GM19023 (cell line): ENCODE measurements around the gene SLC25A36.
A peak's percentile ranks its signal among the peaks of the same experiment; 100 is the strongest.

Experiments
- ATAC-seq: cut with Tn5 transposase; IDR thresholded peaks from one replicate; pipeline ENCODE4 v1.9.1; 2021; ENCODE audit warnings: mild to moderate bottlenecking, moderate library complexity; ENCODE audit not compliant: unreplicated experiment

SLC25A36 gene, protein sequence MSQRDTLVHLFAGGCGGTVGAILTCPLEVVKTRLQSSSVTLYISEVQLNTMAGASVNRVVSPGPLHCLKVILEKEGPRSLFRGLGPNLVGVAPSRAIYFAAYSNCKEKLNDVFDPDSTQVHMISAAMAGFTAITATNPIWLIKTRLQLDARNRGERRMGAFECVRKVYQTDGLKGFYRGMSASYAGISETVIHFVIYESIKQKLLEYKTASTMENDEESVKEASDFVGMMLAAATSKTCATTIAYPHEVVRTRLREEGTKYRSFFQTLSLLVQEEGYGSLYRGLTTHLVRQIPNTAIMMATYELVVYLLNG

DNA sequence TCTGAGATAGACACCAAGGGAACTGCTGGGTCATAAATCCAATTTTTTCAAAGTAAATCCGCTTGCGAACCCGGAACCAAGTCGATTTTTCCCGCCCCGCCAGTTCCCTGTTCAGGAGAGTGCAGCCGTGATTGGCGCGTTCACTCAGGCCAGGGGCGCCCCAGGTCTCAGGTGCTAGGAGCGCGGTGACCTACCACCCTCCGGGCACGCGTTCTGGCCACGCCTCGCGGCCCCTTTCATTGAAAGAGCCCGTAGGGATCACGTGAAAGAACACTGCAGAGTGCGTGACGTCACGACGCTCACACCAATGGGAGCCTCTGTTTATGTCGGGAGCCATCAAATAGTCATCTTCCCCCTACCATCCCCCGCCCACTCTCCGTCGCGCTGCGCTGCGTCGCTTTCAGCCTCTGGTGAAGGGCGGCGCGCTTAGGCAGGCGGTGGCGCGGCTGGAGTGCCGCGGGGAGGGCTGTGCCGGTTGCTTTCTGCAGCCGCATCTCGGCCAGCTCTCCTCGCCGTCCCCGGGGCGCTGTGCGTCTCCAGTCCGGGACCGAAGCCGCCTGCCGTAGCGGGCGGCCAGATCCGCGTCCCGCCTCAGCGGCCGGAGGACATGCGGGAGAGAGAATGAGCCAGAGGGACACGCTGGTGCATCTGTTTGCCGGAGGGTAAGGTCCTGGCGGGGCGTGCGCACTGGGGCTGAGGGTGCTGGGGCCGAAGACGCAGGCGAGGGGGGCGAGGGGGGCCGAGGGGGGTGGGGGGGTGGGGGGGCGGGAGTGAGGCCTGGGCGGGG is at the start of gene SLC25A36:
Gene SLC25A36 (plus strand): TSS at position 403 of the 787 bp plus-strand sequence. CDS start 219 bp downstream, at position 622.
- peak; percentile 96 for ATAC-seq

GRCh38 chr3:140896997-140897396 is 44.6 kb upstream of the SLC25A36 start:
- ATAC-seq, result no peak

DNA sequence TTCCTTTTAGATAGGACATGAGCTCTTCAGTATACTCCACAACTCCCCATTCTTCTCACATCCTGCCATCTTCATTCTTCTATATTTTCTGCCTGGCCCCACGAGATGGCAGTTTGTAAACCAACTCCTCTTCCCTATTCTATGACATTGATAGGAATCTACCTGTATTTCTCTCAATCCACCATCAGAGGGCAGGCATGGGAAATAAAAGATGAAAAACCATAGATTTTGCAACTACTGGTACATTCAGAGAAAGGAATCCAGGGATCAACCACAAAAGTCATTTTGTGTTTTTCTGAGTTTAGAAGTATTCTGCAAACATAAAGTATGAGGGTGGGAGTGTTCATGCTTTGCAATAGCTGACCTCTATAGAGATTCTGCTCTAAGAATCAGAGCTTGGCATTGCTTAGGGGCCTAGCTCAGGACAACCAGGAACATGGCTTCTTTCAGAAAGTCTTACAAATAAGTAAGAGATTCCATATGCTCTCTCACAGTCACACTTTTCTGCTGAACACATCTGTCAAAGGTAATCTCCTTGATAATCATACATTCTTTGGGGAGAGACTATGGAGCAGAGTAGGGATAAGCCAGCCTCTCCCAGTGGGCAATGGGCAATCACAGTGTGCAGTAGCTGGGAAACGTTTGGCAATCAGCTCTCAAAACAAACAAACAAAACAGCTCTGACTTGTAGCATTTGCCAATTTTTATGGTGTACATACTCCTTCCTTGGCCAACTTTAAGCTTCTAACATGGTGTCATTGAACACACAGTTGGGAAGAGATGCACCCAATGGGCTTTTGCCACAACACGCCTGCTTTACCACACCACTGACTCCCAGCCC is 43.1 kb upstream of the SLC25A36 start:
- ATAC-seq, result no peak

DNA sequence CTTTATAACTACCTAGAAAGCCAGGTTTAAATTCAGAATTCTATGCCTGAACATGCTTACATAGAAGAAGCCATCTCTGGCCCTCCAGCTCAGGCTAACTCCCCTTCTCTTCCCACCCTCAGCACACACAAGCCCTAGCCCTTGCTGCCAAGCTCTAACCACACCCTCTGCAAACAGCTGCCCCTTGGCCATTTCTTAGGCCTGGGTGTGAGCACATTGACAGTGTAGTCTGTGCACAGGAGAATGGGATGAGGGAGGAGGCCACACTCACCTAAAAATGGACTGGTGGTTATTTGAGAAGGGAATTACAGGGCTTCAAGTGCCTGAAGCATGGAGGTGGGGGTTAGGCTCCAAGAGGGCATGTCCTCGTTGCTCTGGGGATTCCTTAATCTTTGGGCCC is 42.3 kb upstream of the SLC25A36 start:
- no peak for ATAC-seq

DNA sequence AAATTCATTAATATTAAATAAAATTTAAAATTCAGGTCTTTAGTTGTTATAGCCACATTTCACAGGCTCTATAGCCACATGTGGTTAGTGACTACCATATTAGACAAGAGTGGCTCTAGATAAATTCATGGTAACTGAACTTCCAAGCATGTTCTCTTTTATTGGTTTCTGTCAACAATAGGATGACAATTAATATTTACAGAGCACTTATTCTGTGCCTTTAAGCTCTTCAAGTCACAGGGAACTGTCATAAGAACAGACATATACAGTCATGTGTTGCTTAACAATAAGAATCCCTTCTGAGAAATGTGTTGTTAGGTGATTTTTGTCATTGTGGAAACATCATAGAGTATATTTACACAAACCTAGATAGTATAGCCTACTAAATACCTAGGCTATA is 38.8 kb upstream of the SLC25A36 start:
- ATAC-seq, result no peak

DNA sequence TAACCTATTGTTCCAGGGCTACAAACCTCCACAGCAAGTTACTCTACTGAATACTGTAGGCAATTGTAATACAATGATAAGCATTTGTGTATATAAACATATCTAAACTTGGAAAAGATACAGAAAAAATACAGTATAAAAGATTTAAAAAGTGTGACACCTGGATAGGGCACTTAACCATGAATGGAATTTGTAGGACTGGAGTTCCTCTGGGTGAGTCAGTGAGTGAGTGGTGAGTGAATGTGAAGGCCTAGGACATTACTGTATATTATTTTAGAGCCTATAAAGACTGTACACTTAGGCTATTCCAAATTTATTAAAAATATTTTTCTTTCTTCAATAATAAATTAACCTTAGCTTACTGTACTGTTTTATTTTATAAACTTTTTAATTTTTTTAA is 38.4 kb upstream of the SLC25A36 start:
- no peak for ATAC-seq

DNA sequence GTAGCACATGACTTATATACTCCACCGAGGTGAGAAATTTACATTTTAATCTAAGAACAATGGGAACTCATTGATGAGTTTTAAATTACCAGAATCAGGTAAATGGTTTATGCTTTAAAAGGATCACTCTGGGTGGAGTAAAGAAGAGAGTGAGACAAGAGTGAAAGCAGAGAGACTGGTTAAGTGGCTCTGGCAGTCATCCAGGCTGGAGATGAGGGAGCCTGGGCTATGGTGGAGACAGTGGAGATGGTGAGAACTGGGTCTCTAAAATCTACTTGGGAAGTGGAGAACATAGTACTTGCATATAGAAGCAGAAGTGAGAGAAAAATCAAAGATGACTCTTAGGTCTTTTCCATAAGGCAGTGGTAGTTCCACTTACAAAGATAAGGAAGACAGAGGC is 37.1 kb upstream of the SLC25A36 start:
- ATAC-seq, result no peak

- ATAC-seq, result no peak
Observed at GRCh38 chr3:140905559-140905958, 36.1 kb upstream of the SLC25A36 start.

DNA sequence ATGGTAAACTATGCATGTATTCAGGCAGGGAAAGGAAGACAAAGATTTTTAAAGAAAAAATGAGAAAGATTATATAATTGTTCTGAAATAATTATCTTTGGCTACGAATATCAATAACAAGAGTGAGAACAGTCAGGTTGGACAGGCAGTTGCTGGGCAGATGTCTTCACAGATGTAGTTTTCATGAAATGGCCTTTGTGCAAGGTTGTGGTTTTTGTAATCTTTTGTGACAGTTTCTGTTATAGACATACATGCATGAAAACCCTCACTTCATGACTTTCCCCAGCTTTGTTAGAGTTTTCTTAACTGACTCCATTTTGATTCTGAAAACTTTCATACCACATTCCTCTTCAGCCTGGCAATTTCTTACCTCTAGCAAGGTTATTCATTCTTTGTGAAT is 34.9 kb upstream of the SLC25A36 start:
- ATAC-seq, result peak; percentile 57

- no peak for ATAC-seq
Observed at GRCh38 chr3:140910860-140911259, 30.8 kb upstream of the SLC25A36 start.

- no peak for ATAC-seq
Observed at GRCh38 chr3:140911822-140912221, 29.8 kb upstream of the SLC25A36 start.

DNA sequence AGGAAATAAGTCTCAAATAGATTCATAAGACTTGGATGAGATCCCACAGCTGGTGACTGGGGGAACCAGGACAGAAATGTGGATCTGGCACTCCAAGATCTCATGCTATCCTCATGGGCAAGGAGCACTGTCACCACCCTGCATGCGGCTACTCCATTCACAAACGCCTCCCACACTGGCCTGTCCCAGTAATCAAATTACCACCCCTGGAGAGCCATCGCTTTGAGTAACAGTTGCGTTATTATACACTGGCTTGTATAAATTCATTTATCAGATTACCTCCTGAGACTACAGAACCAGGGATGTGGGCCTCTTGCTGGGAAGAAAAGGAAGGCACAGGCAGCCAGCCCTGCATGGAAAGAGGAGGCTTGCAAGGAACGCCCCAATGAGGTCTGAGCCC is 27.9 kb upstream of the SLC25A36 start:
- no peak for ATAC-seq

DNA sequence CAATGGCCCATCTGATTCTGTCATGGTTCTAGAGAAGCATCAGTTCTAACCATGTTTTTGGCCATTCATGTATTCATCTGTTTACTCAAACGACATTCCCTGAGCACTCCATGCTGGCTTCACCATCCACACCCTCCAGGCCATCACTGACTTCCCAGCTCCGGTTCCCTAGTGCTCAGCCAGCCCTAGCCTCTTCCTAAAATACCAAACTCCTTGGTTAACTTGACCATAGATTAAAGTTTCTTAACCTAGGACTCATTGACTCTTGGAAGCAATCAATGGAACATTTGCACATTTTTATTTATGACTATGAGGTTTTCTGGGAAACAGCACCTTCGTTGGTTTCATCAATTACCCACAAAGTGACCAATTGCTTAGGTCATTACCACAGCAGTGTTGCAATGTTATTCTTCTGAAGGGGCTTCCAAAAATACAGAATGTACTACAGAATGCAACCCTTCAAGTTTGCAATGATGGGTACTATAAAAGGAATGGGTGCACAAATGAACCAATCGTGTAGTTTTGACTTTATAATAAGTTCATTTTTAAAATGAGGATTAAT is 27.2 kb upstream of the SLC25A36 start:
- ATAC-seq, result no peak

DNA sequence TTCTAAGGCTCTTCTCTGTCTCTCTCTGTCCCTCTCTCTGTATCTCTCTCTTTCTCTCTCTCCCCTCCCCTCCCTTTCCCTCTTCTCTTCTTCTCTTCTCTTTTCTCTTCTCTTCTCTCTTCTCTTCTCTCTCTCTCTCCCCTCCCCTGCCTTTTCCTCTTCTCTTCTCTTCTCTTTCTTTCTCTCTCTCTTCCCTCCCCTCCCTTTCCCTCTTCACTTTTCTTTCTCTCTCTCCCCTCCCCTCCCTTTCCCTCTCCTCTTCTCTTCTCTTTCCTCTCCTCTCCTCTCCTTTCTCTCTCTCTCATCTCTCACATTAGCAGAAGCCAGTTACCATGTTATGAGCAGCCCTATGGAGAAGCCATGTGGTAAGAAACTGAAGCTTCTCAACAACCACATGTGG is 25.0 kb upstream of the SLC25A36 start:
- no peak for ATAC-seq

DNA sequence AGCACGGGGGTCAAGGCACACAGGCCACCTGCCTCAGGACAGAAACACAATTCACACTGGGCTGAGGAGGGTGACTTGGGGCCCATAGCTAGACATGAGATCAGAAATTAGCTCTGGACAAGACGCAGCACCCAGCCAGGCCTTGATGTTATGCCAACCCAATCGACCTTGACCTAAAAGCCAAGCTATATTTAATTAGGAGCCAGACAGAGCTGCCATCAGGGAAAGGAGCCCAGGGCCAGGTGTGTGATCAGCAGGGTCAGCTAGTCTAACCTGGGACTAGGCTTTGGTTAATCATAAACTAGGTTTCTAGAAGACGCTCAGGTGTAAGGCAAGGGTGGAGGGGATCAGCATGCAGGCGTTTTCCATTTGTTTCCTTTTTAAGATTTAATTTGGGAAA is 23.9 kb upstream of the SLC25A36 start:
- ATAC-seq, result no peak

DNA sequence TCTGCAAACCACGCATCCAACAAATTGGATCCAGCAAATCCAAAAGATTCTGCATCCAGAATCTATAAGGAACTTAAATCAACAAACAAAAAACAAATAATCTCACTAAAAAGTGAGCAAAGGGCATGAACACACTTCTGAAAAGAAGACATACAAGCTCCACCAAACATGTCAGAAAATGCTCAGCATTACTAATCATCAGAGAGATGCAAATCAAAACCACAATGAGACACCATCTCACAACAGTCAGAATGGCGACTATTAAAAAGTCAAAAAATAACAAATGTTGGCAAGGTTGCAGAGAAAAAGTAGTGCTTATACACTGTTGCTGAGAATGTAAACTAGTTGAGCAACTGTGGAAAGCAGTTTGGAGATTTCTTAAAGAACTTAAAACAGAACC is 21.6 kb upstream of the SLC25A36 start:
- no peak for ATAC-seq

- no peak for ATAC-seq
Observed at GRCh38 chr3:140922634-140923033, 19.0 kb upstream of the SLC25A36 start.

- ATAC-seq, result no peak
Observed at GRCh38 chr3:140924097-140924873, 17.4 kb upstream of the SLC25A36 start.

DNA sequence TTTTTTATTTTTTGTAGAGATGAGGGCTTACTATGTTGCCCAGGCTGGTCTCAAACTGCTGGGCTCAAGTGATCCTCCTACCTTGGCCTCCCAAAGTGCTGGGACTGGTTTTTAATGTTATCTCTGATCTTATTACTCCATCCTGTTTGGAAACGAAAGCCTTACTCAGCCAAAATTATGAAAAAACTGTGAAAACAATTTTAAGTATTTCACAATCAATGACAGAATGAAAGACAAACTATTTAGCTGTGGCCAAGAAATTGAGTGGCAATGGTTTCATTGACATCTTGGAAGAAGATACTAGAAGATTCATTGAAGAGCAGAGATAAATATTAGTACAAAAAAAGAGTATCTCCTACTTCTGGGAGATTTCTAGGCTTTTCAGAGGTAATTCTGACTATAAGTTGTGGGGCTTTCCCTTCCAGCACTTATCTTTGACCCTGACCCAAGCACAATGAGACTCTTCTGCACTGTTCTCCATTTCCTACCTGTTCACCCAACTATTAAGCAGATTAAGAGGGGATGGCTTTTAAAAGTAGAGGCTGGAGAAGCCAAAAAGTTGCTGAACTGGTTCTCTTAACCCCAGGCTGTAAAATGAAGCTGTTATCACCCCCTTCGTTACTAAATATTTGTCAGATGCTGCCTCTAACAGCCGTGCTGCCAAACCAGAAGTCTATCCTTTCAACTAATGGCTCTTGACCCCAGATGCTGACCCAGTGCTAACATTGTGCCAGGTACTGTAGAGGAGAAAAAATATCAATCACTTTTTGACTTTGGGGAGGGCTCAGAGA is 14.2 kb upstream of the SLC25A36 start:
- ATAC-seq, result no peak

GRCh38 chr3:140929446-140929845 is 12.2 kb upstream of the SLC25A36 start:
- ATAC-seq, result no peak
